ENCODE measurements around the gene CFAP97D2.

- no peak for TF ChIP-seq CTCF (IDR thresholded peaks at IDR 0.05; ENCODE audit: poor library complexity, severe bottlenecking)
- no peak for TF ChIP-seq EZH2 (IDR thresholded peaks at IDR 0.05; ENCODE audit: borderline replicate concordance, insufficient read depth, low read length, poor library complexity, severe bottlenecking)
- no peak for TF ChIP-seq TAF1 (IDR thresholded peaks at IDR 0.05; ENCODE audit: low read depth)
- no peak for TF ChIP-seq MXI1 (conservative IDR thresholded peaks at IDR 0.05; ENCODE audit: poor library complexity, severe bottlenecking)
- TF ChIP-seq POLR2AphosphoS5 (IDR thresholded peaks at IDR 0.05) = no peak
- no peak for TF ChIP-seq EP300 (conservative IDR thresholded peaks at IDR 0.05; ENCODE audit: poor library complexity, severe bottlenecking)
- TF ChIP-seq SMC3 (conservative IDR thresholded peaks at IDR 0.05; ENCODE audit: poor library complexity) = no peak
- TF ChIP-seq RAD21 (conservative IDR thresholded peaks at IDR 0.05) = no peak
- no peak for TF ChIP-seq REST (IDR thresholded peaks at IDR 0.05; ENCODE audit: borderline replicate concordance)
Observed at GRCh38 chr13:114268344-114269280, 89.6 kb downstream of the CFAP97D2 start.

Measured in neural cell (in vitro differentiated cells).